ENCODE measurements around the gene KIF12. TPM values are rescaled to one million over a fixed set of nuclear protein-coding genes. Genes with fewer than 3 reads are reported as not detected.

Gene KIF12
- total RNA-seq, 2 donors from 2014 or later: 19.5 to 27.9 TPM

DNA sequence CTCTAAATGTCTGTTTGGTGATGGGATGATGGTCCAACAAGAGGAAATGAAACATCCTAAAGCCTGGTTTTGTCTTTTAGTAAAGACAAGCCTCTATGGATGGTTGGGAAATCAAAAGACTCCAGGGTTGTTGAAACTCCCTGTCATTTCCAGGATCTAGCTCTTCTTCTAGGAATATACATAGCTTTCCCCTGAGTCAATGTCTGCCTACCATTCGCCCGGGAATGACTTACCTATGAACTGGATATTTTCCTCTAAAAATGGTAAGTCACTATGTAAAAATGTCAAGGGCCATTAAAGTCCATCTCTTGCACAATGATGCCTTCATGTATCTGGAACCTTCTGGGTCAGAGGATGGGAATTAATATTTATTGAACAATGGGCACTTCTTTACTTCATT is 11.1 kb upstream of the KIF12 start:
- no peak for ATAC-seq
- intact Hi-C loops (cut with DNase I, micrococcal nuclease): no loop called here
- no peak for DNase-seq

DNA sequence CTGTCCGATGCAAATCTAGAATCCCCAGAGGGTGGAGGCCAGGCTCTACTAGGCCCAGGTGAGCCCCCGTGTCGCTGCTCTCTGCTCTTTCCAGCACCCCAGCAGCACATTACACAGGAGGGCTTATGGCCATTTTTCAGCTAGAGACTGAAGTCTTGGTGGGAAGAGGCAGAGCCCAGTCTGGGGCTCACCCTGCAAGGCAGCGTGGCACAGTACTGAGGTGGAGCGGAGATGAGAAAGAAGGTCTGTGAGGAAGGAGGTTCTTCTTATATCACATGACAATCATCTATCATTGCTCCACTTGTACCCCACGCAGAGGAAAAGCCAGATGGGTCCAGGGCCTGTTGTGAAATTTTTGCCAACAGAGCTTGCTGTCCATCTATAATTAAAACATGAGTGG is 10.0 kb upstream of the KIF12 start:
- no peak for ATAC-seq
- intact Hi-C loops (cut with DNase I, micrococcal nuclease): loop anchor here in 1 of 2 donors (5.0 kb wide), 1 partner anchor 183 kb away; no protein-coding TSS in a partner anchor
- no peak for DNase-seq

DNA sequence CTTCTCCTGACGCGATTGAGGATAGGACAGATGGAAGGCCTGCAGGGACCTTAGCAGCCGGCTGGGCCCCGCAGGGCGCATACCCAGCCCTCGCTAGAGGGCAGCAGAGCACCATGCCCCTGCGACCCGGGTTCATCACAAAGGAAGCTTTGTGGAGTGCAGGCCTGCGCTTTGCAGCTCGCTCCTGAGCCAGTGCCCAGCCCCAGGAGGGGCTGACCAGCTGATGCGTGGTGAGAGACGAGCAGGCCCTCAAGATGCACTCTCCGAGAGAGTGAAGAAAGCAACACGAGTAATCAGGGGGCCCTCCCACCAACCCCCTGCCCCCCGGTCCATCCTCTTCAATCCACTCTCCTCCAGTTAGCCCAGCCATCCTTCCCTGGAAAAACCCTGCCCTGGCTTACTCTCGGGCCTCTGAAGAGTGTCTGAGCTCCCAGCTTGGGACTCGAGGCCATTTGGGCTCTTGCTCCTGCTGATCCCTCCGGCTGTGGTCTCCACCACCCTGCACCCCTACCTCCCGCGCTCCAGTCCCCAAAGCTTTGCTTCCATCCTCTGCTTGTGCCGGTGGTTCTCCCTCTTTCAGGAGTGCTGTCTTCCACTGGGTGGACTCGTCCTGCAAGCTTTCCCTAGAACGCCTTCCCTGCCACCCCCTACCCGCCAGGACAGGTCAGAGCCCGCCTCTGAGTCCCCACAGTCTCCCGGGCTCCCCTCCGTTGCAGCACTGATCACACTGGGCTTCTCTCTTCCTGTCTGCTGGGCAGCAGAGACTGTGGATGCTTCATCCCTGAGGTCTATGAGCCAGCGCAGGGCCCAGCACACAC is 9.1 kb upstream of the KIF12 start:
- ATAC-seq: peak; percentile 99
- peak; percentile 62 to 83 for DNase-seq
- intact Hi-C loops (cut with DNase I, micrococcal nuclease): loop anchor here in 1 of 2 donors (5.0 kb wide), 1 partner anchor 184 kb away; no protein-coding TSS in a partner anchor

DNA sequence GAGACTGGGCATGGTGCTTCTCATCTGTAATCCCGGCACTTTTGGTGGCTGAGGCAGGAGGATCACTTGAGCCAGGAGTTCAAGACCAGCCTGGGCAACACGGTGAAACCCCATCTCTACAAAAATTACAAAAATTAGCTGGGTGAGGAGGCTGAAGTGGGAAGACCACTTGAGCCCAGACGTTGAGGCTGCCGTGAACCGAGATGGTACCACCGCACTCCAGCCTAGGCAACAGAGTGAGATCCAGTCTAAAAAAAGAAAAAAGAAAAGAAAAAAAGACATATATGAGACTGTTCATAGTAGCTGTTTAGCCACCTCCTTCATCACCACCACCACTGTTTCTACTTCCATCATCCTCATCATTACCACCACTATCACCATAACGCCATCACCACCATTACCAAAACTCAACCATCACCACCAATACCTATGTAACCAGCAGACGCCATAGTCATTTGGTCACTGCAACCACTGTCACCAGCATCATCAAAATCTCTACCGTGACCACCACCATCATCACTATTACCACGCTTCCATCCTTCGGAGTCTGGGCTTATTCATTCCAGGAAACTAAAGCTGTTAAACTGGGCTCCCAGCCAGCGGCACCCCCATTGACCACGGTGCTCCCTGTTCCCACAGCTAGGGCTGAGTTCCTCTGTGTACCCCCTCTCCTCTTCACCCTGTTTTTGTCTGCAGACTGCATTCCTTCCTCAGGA is 8.4 kb upstream of the KIF12 start:
- peak; percentile 56 for ATAC-seq
- DNase-seq: no peak
- intact Hi-C loops (cut with DNase I, micrococcal nuclease): loop anchor here in 1 of 2 donors (5.0 kb wide), 1 partner anchor 185 kb away; no protein-coding TSS in a partner anchor

DNA sequence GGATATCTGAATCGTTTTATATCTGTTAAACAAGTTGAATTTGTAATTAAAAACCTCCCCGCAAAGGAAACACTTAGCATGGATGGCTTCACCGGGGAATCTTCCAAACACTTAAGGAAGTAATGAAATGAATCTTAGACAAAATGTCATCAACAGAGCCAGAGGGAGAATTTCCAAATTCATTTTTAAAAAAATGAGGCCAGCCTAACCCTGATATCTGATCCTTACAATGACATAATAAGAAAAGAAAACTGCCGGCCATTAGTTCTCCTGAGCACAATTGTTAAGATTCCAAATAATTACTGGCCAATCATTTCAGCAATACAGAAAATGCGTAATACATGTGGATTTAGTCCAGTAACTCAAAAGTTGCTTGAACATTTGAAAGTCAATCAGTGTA is 6.1 kb upstream of the KIF12 start:
- ATAC-seq (no peak), DNase-seq (no peak)
- intact Hi-C loops (cut with DNase I, micrococcal nuclease): loop anchor here in 1 of 2 donors (5.0 kb wide), 1 partner anchor 187 kb away; no protein-coding TSS in a partner anchor

DNA sequence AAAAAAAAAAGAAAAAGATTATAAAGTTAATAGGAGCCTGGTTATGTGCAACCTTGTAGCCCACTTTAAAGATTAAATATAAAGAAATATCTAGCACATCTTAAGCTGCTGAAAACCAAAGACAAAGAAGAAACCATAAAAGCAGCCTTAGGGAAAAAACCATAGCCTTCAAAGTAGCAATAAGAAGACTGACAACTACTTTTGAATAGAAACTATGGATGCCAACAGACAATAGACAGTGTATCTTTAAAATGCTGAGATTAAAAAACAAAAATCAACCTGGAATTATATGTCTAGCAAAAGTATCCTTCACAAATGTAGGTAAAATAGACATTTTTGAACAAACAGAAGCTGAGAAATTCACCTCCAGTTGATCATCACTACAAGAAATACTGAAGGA is 3.4 kb upstream of the KIF12 start:
- DNase-seq: no peak
- intact Hi-C loops (cut with DNase I, micrococcal nuclease): no loop called here
- no peak for ATAC-seq

DNA sequence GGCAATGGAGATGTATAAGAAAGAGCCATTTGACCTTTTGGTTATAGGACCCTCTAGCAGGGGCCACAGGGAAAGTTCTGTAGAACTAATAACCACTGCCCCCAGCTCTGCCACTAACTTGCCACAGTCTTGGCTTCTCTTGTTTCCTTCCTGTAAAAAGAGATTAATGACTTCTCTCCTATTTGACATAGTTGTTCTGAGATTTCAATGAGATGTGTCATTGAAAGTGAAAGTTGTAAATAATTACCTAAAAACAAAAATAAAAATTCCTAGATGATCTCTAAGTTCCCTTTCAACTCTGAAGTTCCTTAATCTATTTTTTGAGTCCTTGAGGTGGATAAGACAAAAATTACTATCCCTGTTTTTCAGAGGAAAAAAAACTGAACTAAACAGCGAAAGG is 1.4 kb upstream of the KIF12 start:
- intact Hi-C loops (cut with DNase I, micrococcal nuclease): no loop called here
- DNase-seq: no peak
- ATAC-seq: no peak

DNA sequence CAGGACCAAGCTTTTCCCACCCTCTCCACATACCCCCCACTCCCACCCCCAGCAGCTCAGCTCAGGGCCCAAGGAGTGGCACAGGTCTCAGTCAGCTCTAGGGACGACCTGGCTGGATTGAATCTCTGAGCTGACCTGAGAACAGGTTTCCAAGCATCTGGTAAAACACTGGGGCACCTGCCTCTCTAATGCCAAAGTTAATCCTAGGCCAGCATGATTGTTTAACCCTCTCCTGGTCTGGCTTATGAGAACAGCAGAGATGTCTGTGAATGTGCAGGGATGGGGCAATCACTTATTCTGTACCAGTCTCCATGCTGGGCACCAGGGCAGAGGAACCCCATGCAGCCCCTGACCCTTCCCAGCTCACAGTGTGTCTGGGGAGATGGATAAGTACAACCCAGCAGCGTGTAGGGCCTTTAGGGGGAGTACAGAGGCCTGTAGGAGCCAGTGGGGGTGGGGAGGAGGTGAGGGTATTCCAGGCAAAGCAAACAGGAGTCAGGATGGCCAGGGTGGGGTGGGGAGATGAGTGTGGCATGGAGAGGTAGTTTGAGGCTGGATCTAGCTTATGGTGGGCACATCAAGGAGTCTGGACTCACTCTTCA is 678 bp upstream of the KIF12 start:
- ATAC-seq (no peak), DNase-seq (no peak)
- intact Hi-C loops (cut with DNase I, micrococcal nuclease): no loop called here

DNA sequence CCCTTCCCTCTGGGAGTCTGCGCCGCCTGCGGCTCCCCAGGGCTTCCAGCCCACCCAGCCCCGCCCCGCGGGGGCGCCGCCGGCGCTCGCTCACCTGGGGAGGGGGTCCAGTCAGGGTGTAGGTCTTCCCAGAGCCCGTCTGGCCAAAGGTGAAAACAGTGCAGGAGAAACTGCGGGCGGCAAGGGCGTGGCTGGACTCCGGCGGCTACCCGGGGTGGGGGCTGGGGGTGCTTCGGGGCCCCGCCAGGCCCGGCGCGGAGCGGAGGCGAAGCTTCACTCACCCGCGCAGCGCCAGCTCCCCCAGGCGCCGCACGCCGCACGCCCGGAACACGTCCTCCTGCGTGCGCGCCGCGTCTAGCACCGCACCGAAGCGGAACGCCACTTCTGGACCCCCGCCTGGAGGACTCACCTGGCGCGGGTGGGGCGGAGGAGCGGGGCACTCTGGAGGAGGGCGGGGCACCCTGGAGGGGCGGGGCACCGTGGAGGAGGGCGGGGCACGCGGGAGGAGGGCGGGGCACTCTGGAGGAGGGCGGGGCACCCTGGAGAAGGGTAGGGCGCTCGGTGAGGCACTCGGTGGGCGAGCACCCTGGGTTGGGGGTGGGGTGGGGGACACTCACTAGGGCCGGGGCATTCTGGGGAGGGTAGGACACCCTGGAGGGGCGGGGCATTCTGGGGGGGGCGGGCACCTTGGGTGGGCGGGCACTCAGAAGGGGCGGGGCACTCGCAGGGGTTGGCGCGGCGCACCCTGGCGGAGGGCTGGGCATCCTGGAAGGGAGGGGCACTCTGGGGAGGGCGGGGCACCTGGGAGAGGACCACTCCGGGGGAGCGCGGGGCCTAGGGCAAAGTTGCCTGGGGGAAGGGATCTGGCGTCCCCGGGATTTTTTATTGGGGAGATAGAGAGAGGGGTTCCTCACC is 814 bp downstream of the KIF12 start:
- ATAC-seq (peak; percentile 83), DNase-seq (peak; percentile 86 to 87)
- intact Hi-C loops (cut with DNase I, micrococcal nuclease): no loop called here

DNA sequence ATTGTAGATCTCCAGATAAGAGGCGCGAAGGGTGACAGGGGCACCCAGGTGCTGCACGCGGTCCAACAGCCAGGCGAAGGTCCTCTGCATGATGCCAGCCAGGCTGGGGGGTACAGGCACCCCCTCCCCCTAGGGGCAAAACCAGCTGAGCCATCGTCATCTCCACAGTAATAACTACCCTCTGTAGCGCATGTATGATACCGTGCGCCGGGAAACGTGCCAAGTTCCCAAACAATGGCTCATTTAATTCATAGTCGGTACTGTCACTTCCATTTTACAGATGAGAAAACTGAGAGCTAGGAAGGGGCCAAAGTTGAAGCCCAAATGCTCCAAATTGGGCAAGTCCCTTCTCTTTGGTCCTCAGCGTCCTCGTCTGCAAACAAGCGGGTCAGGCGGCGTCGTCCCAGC is 1.5 kb downstream of the KIF12 start:
- ATAC-seq: peak; percentile 33
- peak; percentile 66 to 78 for DNase-seq
- intact Hi-C loops (cut with DNase I, micrococcal nuclease): no loop called here

DNA sequence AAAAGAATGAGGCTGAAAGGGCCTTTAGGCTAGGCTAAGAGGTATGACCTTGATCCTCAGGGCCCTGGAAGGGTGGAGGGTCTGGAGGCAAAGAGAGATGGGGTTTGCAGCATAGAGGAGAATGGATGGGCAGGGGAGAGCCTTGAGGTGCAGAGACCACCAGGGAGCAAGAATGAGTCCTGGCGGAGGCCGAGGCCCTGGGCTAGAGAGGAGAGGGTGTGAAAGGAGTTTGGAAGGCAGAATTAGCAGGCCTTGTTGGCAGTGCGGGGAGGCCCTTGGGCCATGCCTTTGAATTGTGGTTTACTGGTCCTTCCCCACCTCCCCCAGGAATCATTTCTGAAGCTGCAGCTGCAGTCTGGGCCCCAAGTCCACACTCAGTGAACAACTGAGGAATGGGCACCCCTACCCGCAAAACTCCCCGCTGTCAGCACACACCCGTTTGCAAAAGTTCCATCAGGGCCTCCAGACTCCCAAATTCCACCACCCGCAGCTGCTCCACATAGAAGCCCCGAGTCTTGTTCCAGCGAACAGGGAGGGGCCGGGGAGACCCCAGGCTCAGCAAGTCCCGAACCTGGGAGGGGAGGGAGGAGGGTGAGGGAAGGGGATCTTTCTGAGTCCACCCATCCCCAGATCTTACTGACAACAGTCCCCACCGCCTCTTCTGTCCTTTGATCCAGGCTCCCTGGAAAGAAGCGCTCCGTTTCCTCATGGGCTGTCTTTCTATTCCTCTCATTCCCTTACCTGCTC is 2.1 kb downstream of the KIF12 start:
- peak; percentile 12 for ATAC-seq

DNA sequence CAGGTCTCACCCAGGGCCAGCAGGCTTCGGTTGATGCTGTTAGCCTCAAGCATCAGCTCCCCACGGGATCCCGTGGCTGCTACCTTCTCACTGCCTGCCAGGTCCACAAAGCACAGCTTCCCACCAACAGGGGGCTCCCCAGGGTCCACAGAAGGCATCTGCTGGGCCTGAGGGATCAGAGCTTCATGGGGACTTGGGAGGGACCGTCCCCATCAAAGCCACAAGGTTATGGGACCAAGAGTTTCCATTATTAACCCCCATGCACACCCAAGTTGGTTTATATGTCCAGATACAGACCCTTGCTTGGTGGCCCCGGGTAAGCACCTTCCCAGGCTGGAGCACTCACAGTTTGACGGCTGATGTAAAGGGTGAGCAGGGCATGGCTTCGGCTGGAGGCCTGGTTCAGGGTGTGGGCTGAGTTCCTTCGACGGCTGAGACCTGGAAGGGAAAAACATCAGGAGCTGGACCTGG is 3.0 kb downstream of the KIF12 start:
- DNase-seq: no peak
- intact Hi-C loops (cut with DNase I, micrococcal nuclease): no loop called here
- ATAC-seq: no peak

More for the DNA sequence above, 2.1 kb downstream of the KIF12 start:
- DNase-seq: no peak
- intact Hi-C loops (cut with DNase I, micrococcal nuclease): no loop called here

DNA sequence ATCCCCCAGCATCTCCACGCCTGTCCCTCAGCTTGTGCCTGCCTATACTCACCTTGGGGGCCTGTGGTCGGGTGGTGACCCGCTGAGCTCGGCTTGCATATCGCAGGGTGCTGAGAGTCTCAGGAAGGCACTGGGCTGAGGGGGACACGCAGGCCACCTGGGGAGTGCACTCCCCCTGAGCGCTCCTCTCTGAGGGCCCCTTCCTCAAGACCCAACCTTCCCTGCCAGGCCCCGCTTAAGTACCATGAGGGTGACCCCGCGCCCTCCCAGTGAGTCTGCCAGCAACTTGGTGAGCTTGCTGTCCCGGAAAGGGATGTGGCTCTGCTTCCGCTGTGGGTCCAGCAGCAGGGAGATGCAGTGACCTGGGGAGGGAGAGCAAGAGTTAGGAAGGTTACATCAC is 4.1 kb downstream of the KIF12 start:
- intact Hi-C loops (cut with DNase I, micrococcal nuclease): no loop called here
- DNase-seq: no peak
- no peak for ATAC-seq

DNA sequence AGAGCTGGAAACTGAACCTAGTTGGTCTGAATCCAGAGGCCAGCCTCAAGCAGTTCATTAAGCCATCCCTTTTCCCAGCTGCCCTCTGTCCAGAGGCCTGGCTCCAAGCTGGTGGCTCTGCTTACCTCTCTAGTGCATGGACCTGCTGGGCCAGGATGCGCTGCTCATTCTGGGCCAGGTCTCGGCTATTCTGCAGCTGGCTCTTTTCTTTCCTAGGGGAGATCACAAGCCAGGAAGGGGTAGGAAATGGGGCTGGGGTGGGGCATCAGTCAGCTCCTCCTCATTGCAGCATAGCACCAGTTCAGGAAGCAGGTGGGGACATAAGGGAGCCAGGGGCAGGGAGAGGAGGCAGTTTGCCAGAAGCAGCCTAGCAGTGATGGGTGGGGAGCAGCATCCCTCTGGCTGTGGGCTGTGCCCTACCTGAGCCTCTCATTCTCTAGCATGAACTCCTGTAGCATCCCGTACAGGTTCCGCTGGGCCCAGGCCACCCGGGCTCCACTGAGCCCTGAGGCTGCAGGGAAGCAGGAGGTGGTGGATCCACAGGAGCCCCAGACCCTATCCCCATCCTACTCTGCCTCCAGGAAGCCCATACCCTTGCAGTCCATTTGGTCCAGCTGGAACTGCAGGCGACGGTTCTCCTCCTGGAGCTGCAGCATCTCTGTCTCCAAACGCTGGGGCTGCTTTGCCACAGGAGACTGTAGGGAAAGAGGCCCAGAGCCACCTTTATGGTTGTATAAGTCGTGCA is 5.2 kb downstream of the KIF12 start:
- DNase-seq (no peak), ATAC-seq (no peak)
- intact Hi-C loops (cut with DNase I, micrococcal nuclease): no loop called here

DNA sequence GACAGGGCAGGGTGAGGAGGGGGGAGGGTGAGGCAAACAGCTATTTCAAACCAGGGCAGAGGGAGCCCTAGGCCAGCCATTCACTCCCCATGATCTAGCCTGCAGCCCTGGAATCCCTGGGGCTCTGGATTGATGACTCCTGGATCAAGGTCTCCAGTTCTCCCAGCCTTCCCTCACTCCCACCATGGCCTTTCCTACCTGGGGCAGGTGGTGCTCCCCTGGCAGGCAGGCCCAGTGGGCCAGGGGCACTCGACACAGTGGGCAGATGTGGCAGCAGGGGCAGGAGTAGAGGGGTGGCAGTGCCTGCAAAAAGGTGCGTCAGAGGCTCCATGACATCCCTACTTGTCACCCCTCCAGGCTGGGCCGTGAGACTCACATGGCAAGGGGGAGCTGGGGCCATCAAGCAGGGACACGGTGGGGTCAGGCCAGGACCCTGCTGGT is 6.0 kb downstream of the KIF12 start:
- no peak for DNase-seq
- intact Hi-C loops (cut with DNase I, micrococcal nuclease): no loop called here
- ATAC-seq: no peak

DNA sequence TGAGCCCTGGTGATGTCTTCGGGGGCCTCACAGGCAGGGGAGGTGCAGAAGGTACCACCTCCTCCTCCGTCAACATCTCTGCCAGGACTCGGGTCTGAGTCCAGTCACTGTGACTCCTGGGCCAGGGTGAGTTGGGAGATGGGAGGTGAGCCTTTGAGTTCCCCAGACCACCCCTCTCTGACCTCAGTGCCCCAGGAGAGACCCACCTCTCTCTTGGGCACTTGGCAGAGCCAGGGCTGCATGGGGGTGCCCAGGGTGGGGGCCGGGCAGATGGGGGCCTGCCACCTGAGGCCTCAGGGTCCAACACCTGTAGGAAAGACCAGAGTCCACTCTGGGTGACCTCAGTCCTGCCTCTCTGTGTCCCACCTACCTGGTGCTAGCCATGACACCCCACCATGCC is 6.8 kb downstream of the KIF12 start:
- no peak for DNase-seq
- ATAC-seq: no peak
- intact Hi-C loops (cut with DNase I, micrococcal nuclease): no loop called here

DNA sequence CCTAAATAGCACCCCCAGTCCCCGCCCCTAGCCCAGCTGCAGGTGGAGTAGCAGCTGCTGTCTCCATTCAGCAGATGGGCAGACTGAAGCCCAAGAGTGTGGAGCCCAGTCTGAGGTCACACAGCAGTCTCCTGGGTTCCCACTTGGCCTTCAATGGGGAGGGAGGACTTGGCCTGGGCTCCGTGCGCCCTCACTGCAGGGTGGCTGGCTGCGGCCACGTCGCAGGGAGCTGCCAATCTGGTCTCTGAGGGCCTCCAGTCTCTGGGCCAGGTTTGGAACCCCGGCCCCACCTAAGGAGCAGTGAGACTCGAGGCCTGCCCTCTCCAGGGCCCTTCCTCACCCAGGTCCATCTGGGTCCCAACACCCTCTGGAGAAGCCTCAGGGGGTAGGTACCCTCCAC is 7.4 kb downstream of the KIF12 start:
- ATAC-seq (no peak), DNase-seq (no peak)
- intact Hi-C loops (cut with DNase I, micrococcal nuclease): no loop called here

All from left colon (tissue), 2 donors.